B cell (primary cell): ENCODE results near the gene AXIN1. TPM values are rescaled to one million over a fixed set of nuclear protein-coding genes. Genes with fewer than 3 reads are reported as not detected.
A peak's percentile ranks its signal among the peaks of the same experiment; 100 is the strongest.

Experiments used
- ATAC-seq: fragments of 200-7000 bp; cut with Tn5 transposase; one replicate; pipeline ENCODE4 v1.10.0; 2021; ENCODE audit warnings: low read depth, mild to moderate bottlenecking, moderate number of reproducible peaks, moderate library complexity
- CTCF ChIA-PET: fragments of 350-600 bp; sonication (Branson Sonifier 250); formaldehyde crosslinking; loops from one replicate; lab custom pipeline; 2021; ENCODE audit warnings: antibody characterized with exemption, inconsistent platforms; lab: Charles Lee
- POLR2A ChIA-PET: fragments of 350-600 bp; sonication (Branson Sonifier 250); formaldehyde crosslinking; loops from one replicate; lab custom pipeline; 2021; ENCODE audit warnings: antibody characterized with exemption; lab: Charles Lee
- DNase-seq: peaks from one replicate; pipeline ENCODE4 v3.0.0; 2013
- H2AFZ ChIP-seq: 2 replicates; pipeline ENCODE4 v1.6.1; 2012; ENCODE audit warnings: mild to moderate bottlenecking, low read depth, low read length; ENCODE audit not compliant: insufficient read depth, poor library complexity, severe bottlenecking
- H3K27ac ChIP-seq, 2 donors: 1 replicate in 1 of 2; 2 replicates in 1 of 2; pipeline ENCODE4 v1.5.1; 2012 to 2013; ENCODE audit warnings: low read length in 2 of 2, mild to moderate bottlenecking in 2 of 2, moderate library complexity in 1 of 2
- H3K27me3 ChIP-seq, 4 experiments: fragments of 200-600 bp in 1 of 4; sonication (generic) in 1 of 4; replicated peaks in 1 of 4; 1 replicate in 2 of 4; 2 replicates in 2 of 4; pipeline versions ENCODE4 v1.6.1 to v1.7.0; 2013 to 2016; ENCODE audit warnings: low read length in 3 of 4, mild to moderate bottlenecking in 2 of 4, mixed read lengths in 1 of 4, moderate library complexity in 1 of 4; ENCODE audit not compliant: insufficient read depth in 4 of 4, control insufficient read depth in 3 of 4; ENCODE audit errors: control extremely low read depth in 1 of 4
- H3K36me3 ChIP-seq, 2 experiments: replicated peaks in 1 of 2; 1 replicate in 1 of 2; 2 replicates in 1 of 2; pipeline versions ENCODE4 v1.6.1 to v1.7.1; 2013; ENCODE audit warnings: low read length in 1 of 2; ENCODE audit not compliant: insufficient read depth in 2 of 2, control insufficient read depth in 1 of 2; ENCODE audit errors: control extremely low read depth in 1 of 2, extremely low read depth in 1 of 2
- H3K4me1 ChIP-seq, 2 donors: fragments of 200-600 bp in 1 of 2; sonication (generic) in 1 of 2; 1 replicate in 1 of 2; 2 replicates in 1 of 2; pipeline versions ENCODE4 v1.5.1 to v1.6.1; 2013 to 2017; ENCODE audit warnings: low read length in 2 of 2; ENCODE audit not compliant: control insufficient read depth in 2 of 2, insufficient read depth in 2 of 2
- H3K4me2 ChIP-seq: replicated peaks from 2 replicates; pipeline ENCODE3; 2012; ENCODE audit warnings: mild to moderate bottlenecking, low read depth, low read length; ENCODE audit not compliant: poor library complexity, severe bottlenecking
- H3K4me3 ChIP-seq, 5 experiments: fragments of 200-600 bp in 1 of 5; sonication (generic) in 1 of 5; 1 replicate in 3 of 5; 2 replicates in 2 of 5; pipeline versions ENCODE4 v1.5.1 to v1.7.0; 2011 to 2016; ENCODE audit warnings: low read length in 4 of 5, mild to moderate bottlenecking in 4 of 5, low read depth in 2 of 5, control low read depth in 1 of 5, moderate library complexity in 1 of 5; ENCODE audit not compliant: insufficient read depth in 1 of 5; ENCODE audit errors: control extremely low read depth in 1 of 5, extremely low read depth in 1 of 5
- H3K79me2 ChIP-seq: fragments of 200-600 bp; sonication (generic); one replicate; pipeline ENCODE4 v1.6.0; 2016; ENCODE audit warnings: low read length; ENCODE audit not compliant: control insufficient read depth, insufficient read depth
- H3K9ac ChIP-seq: fragments of 200-600 bp; sonication (generic); 2 replicates; pipeline ENCODE4 v1.6.1; 2017; ENCODE audit warnings: mild to moderate bottlenecking, low read length, moderate library complexity
- H3K9me3 ChIP-seq, 3 donors: one replicate each; pipeline versions ENCODE4 v1.6.1 to v1.7.1; 2013; ENCODE audit warnings: low read length in 2 of 3; ENCODE audit not compliant: control insufficient read depth in 2 of 3, insufficient read depth in 1 of 3; ENCODE audit errors: control extremely low read depth in 1 of 3
- H4K20me1 ChIP-seq: 2 replicates; pipeline ENCODE4 v1.6.0; 2012; ENCODE audit warnings: mild to moderate bottlenecking, low read length; ENCODE audit not compliant: insufficient read depth, control insufficient read depth, poor library complexity, severe bottlenecking
- H3K27ac Mint-ChIP-seq: one replicate; pipeline ENCODE4 v1.8.0; 2021; ENCODE audit warnings: mixed read lengths
- H3K27me3 Mint-ChIP-seq: one replicate; pipeline ENCODE4 v1.8.0; 2021; ENCODE audit warnings: mixed read lengths
- H3K4me1 Mint-ChIP-seq: one replicate; pipeline ENCODE4 v1.8.0; 2021; ENCODE audit warnings: mixed read lengths
- H3K4me3 Mint-ChIP-seq: one replicate; pipeline ENCODE4 v1.8.0; 2021; ENCODE audit warnings: mixed read lengths
- H3K9me3 Mint-ChIP-seq: one replicate; pipeline ENCODE4 v1.8.0; 2022; ENCODE audit warnings: mixed read lengths; ENCODE audit not compliant: insufficient read depth
- CTCF ChIP-seq: fragments of 200-600 bp; IDR thresholded peaks from one replicate; pipeline ENCODE4 v1.8.0; 2022; ENCODE audit warnings: antibody characterized with exemption, mild to moderate bottlenecking
- EZH2 ChIP-seq: IDR thresholded peaks from 2 replicates; pipeline ENCODE4 v1.6.1; 2012; ENCODE audit warnings: borderline replicate concordance, low read depth, mild to moderate bottlenecking, moderate library complexity, low read length; ENCODE audit not compliant: insufficient read depth, poor library complexity, severe bottlenecking
- WGBS: methylation state at CpG from one replicate; pipeline ENCODE4 v1.1.5; 2013; ENCODE audit warnings: missing lambda C conversion rate; ENCODE audit not compliant: insufficient coverage; 5-methylcytosine and 5-hydroxymethylcytosine counted together
- intact Hi-C: fragments of 100-400 bp; cut with micrococcal nuclease; formaldehyde crosslinking; loops from one replicate; pipeline ENCODE4 v1.10.0; 2022
- polyA minus RNA-seq: library from RNA; depleted of rRNA, polyadenylated mRNA; stranded (reverse); fragments of >200 nt; gene quantifications from 2 replicates; pipeline ENCODE4 v1.2.3, GENCODE V29; 2012
- polyA plus RNA-seq: library from polyadenylated mRNA; depleted of rRNA; stranded (reverse); fragments of >200 nt; gene quantifications from 2 replicates; pipeline ENCODE4 v1.2.3, GENCODE V29; 2012
- total RNA-seq, 2 donors: library from RNA; stranded (reverse); fragments of 120-200 nt in 1 of 2; gene quantifications; 1 replicate in 1 of 2; 2 replicates in 1 of 2; pipeline versions ENCODE4 v1.2.3 to v1.2.4, GENCODE V29; 2013 to 2022

Gene AXIN1
- total RNA-seq, result 37.6 and 40.8 TPM in 2 replicates
- total RNA-seq (2013), result 35.4 TPM
- 35.4 and 39.0 TPM in 2 replicates for polyA plus RNA-seq
- polyA minus RNA-seq, result 41.6 and 53.2 TPM in 2 replicates

- Histone ChIP-seq H4K20me1 (peaks cover 46% of the 10 kb centered on the region), H3K36me3 (no peaks in the 10 kb centered on the region), H3K4me3 (peak within 1 kb of the TSS; percentile 41 to 73 (median 55)), H3K9ac (peak within 1 kb of the TSS; percentile 68), H3K4me2 (peak within 1 kb of the TSS; percentile 96), H3K9me3 (peaks cover 0 to 4% (median 0%) of the 10 kb centered on the region in 3 donors), H3K27me3 (no peaks in the 10 kb centered on the region), H2AFZ (peak within 1 kb of the TSS; percentile 59), H3K79me2 (peaks cover 35% of the 10 kb centered on the region), H3K4me1 (peaks cover 16 to 32% of the 10 kb centered on the region in 2 donors), H3K27ac (peak within 1 kb of the TSS; percentile 38 to 56)
- intact Hi-C loops, result loop anchor here (1.0 to 2.0 kb wide), 7 partner anchors 18 to 174 kb away; partner anchors contain the start of genes CAPN15, DECR2, FAM234A and LUC7L
- DNase-seq (peak; percentile 97), ATAC-seq (peak; percentile 88)
- TF ChIP-seq CTCF (peak; percentile 23), EZH2 (no peak)
- Mint-ChIP-seq H3K4me1 (peaks cover 31% of the 10 kb centered on the region), H3K27me3 (no peaks in the 10 kb centered on the region), H3K4me3 (peak within 1 kb of the TSS; percentile 86), H3K9me3 (no peaks in the 10 kb centered on the region), H3K27ac (peak within 1 kb of the TSS; percentile 75)
- CTCF ChIA-PET, result interaction anchor here (1.0 to 1.3 kb wide), 3 partner anchors 11 to 246 kb away, joined by 3 read pairs; partner anchors contain the start of gene DECR2
- 4% methylated on average over 102 of the region's 113 CpGs for WGBS
- POLR2A ChIA-PET, result interaction anchor here (0.6 to 2.8 kb wide), 11 partner anchors 9 to 1783 kb away, joined by 3 to 20 read pairs (median 3); partner anchors contain the start of genes DECR2, FAM234A, MRPL28 and RAB11FIP3
These were observed at the start of gene AXIN1 for GRCh38 chr16:352547-353403. Gene AXIN1 (minus strand): TSS chr16:352723. CDS start chr16:347025, 5,698 bp downstream.
